ENCODE measurements around the gene EYA2. TPM values are rescaled to one million over a fixed set of nuclear protein-coding genes. Genes with fewer than 3 reads are reported as not detected.
"Not testable (repeated sequence)": the region's sequence is repeated elsewhere in the genome, so short reads cannot be mapped to it uniquely, and the experiment has no call there.

EYA2 gene
- total RNA-seq, 3 donors from 2014 or later = 5.4 to 19.2 (median 12.5) TPM

GRCh38 chr20:46955601-46956556 is 61.2 kb downstream of the EYA2 start:
- Histone ChIP-seq H3K4me3 (no peak overlapping the region), H3K9me3 (peaks cover 0 to 3% of the 10 kb centered on the region in 2 donors), H3K4me1 (no peaks in the 10 kb centered on the region), H3K27me3 (no peaks in the 10 kb centered on the region), H3K36me3 (no peaks in the 10 kb centered on the region), H3K27ac (peak overlapping the region in 1 of 2 donors; percentile 74)
- TF ChIP-seq POLR2A (IDR thresholded peaks at IDR 0.05) (no peak), CTCF (IDR thresholded peaks at IDR 0.05) (no peak), POLR2AphosphoS5 (IDR thresholded peaks at IDR 0.05) (no peak)
- DNase-seq (ENCODE audit: low spot score in 2 of 2) = no peak
- intact Hi-C loops (cut with DNase I; ENCODE audit: low total_unique reads) = no loop called here

DNA sequence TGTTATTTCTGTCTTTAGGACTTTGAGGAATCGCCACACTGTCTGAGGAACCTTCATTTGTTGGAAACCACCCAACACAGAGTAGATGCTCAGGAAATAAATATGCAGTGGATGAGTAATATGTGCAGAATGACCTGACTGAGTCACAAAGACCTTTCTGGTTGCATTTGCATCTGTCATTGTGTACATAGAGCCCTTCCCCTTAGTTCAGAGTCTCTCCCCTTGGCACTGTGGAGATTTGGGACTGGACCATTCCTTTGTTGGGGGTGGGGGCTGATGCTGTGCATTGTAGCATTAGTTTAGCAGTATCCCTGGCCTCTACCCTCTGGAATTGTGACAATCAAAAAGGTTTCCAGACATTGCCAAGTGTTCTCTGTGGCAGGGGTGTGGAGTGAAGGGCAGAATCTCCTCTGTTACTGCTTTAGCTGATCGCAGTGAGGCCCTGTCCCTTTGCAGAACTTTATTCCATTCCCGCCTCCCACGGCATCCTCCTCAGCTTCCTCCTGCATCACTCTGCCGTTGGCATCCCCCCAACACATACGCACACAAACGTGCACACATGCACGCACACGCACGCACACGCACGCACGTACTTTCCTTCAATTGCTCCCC is 64.5 kb downstream of the EYA2 start:
- peaks cover 0 to 8% of the 10 kb centered on the region in 2 donors for H3K4me1 ChIP-seq
- no peak for TF ChIP-seq POLR2AphosphoS5 (IDR thresholded peaks at IDR 0.05)
- TF ChIP-seq CTCF (IDR thresholded peaks at IDR 0.05) = no peak
- no peak for TF ChIP-seq POLR2A (IDR thresholded peaks at IDR 0.05)
- intact Hi-C loops (cut with DNase I; ENCODE audit: low total_unique reads) = no loop called here
- H3K9me3 ChIP-seq = peaks cover 0 to 3% of the 10 kb centered on the region in 2 donors
- H3K27ac ChIP-seq = no peak overlapping the region
- no peaks in the 10 kb centered on the region for H3K36me3 ChIP-seq
- DNase-seq (ENCODE audit: low spot score in 2 of 2) = no peak
- no peaks in the 10 kb centered on the region for H3K27me3 ChIP-seq
- H3K4me3 ChIP-seq = no peak overlapping the region

DNA sequence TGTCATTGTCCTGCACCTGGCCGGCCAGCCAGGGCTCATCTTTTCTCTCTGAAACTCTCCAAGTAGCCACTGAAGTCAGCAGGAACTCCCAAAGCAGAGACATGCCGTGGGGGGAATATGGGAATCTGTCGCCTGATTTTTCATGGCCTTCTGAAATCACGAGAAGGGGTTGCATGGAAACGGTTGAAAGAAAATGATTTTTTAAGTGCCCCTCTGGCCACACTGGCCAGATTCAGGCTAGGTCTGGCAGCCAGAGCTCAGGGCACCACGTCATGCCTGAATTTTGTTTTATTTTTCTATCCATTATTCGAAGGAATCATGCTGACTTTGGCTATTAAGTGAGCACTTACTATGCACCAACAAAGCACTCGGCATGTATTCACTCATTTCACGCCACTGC is 65.2 kb downstream of the EYA2 start:
- H3K4me1 ChIP-seq = peaks cover 0 to 8% of the 10 kb centered on the region in 2 donors
- DNase-seq (ENCODE audit: low spot score in 2 of 2) = no peak
- no peak overlapping the region for H3K27ac ChIP-seq
- H3K36me3 ChIP-seq = no peaks in the 10 kb centered on the region
- no peaks in the 10 kb centered on the region for H3K27me3 ChIP-seq
- H3K9me3 ChIP-seq = peaks cover 0 to 3% of the 10 kb centered on the region in 2 donors
- no peak overlapping the region for H3K4me3 ChIP-seq
- no peak for TF ChIP-seq CTCF (IDR thresholded peaks at IDR 0.05)
- TF ChIP-seq POLR2A (IDR thresholded peaks at IDR 0.05) = no peak
- TF ChIP-seq POLR2AphosphoS5 (IDR thresholded peaks at IDR 0.05) = no peak
- intact Hi-C loops (cut with DNase I; ENCODE audit: low total_unique reads) = no loop called here

DNA sequence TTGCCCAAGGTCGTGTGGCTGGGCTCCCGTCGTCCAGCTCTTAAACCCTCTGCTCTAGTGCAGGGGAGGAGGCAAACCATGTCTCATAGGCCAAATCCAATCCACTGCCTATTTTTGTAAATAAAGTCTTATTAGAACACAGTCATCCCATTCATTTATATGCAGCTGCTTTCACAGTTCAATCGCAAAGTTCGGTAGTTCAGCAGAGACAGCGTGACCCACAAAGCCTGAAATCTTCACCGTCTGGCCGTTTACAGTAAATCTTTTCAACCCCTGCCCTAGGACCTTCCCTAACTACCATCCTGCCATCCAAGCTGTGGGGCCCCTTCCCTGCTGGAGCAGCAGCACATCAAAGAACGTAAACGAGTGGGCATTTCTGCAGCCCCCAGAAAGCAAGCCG is 65.9 kb downstream of the EYA2 start:
- H3K27me3 ChIP-seq = no peaks in the 10 kb centered on the region
- TF ChIP-seq POLR2A (IDR thresholded peaks at IDR 0.05) (no peak), CTCF (IDR thresholded peaks at IDR 0.05) (no peak), POLR2AphosphoS5 (IDR thresholded peaks at IDR 0.05) (no peak)
- intact Hi-C loops (cut with DNase I; ENCODE audit: low total_unique reads) = no loop called here
- peaks cover 0 to 3% of the 10 kb centered on the region in 2 donors for H3K9me3 ChIP-seq
- DNase-seq (ENCODE audit: low spot score in 2 of 2) = no peak
- H3K4me1 ChIP-seq = peaks cover 4 to 8% of the 10 kb centered on the region in 2 donors
- H3K27ac ChIP-seq = no peak overlapping the region
- no peaks in the 10 kb centered on the region for H3K36me3 ChIP-seq
- H3K4me3 ChIP-seq = no peak overlapping the region

DNA sequence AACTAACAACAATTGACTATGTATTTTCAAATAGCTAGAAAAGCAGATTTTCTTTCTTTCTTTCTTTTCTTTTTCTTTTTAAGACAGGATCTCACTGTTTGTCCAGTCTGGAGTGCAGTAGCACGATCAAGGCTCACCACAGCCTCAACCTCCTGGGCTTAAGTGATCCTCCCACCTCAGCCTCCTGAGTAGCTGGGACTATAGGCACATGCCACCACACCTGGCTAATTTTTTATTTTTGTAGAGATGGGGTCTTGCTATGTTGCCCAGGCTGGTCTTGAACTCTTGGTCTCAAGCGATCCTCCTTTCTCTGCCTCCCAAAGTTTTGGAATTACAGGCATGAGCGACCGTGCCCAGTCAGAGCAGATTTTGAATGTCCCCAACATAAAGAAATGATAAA is 67.3 kb downstream of the EYA2 start:
- intact Hi-C loops (cut with DNase I; ENCODE audit: low total_unique reads); H3K27me3 ChIP-seq; DNase-seq (ENCODE audit: low spot score in 2 of 2); H3K4me1 ChIP-seq; H3K27ac ChIP-seq; H3K9me3 ChIP-seq; H3K4me3 ChIP-seq; H3K36me3 ChIP-seq: not testable (repeated sequence)

Measured in breast epithelium (tissue), 4 donors.